Fibroblast of upper back skin (primary cell): Measurements from ENCODE around the gene HTR5A.

Experiments used
- DNase-seq: peaks from one replicate; pipeline ENCODE4 v3.0.0-alpha.2; 2013

HTR5A gene

GRCh38 chr7:155093596-155093995 is 23.5 kb downstream of the HTR5A start:
- DNase-seq, result no peak

DNA sequence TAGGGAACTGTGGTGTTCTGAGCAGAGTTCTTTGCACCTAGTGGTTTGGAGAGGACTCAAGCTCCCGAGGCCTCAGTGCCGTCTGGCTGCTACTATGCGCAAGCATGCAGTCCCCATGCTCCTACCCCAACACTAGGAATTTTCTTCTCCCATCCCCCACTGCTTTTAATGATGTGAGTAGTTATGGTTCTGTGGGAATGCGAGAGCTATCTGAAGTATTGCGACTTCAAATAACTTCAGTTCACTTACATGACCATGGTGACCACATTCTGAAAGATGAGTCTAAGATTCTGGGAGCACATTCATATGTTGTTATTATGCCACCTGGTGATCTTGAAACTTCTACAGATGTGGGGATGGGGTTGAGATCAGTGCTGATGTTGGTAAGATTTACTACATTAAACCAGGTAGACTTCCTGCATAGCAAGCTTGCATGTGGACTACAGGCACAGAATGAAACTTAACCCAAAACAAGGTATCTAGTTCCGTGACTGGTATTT is 24.6 kb downstream of the HTR5A start:
- no peak for DNase-seq

DNA sequence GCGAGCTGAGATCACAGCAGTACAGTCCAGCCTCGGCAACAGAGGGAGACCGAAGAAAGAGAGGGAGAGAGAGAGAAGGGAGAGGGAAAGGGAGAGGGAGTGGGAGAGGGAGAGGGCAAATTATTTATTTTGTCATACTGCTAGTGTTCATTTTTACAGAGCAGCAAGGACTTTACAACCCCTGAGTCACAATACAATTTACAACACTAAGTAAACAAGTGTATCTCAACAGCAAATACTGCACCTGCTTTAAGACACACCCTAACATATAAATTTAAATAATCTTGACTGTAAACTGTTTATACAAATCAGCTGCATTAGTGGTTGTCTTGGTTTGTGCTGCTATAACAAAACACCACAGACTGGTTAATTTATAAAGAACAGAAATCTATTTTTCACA is 27.2 kb downstream of the HTR5A start:
- DNase-seq, result no peak

- no peak for DNase-seq
Measured at GRCh38 chr7:155103839-155104238, 33.7 kb downstream of the HTR5A start.

DNA sequence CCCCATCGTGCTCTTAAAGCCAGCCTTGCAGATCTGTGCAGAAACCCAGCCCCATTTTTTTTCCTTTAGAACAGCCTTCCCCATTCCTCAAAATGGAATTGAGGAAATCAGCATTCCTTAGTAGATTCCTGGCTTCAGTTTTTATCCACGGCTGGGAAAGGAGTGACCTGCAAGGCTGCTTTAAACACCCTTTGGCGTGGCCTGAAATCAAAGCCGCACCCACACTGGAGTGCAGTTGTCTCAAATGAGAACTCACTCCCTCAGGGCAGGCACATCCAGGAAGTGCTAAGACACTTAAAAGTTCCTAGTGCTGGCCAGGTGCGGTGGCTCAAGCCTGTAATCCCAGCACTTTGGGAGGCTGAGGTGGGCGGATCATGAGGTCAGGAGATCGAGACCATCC is 34.8 kb downstream of the HTR5A start:
- no peak for DNase-seq

DNA sequence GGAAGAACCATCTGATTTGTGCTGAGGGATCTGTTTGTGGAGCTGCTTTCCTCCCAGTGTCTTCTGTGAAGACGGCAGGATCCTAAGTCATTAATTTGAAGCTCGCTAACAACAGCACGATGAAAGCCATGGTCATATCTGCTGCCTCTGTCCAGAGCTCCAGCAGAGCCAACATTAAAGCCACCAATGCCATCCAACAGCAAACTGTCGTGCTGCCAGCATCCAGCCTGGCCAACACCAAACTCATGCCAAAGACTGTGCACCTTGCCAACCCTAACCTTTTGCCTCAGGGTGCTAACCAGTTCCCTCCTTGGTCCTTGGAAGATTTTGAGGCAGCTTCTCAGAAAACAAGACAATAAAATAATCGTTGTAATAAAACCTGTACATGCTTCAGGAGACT is 36.2 kb downstream of the HTR5A start:
- no peak for DNase-seq

DNA sequence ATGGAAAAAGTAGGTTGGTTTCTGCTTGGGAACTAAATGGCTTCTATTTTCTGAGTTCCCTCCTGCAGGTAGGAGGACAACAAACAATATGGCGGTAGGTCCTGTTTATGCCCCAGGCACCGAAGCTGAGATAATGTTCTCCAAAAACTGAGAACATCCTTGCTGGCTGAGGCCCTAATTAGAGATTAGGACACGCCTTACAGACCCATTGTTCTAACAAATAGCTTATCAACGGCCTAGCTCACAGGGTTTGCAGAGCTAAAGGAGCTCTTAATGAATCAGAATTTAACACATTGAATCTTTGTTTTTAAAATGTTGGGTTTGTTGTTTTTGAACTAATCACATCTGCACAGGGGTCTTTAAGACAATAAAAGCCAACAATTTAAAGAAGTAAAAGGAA is 37.0 kb downstream of the HTR5A start:
- DNase-seq, result no peak

GRCh38 chr7:155108144-155108901 is 38.2 kb downstream of the HTR5A start:
- no peak for DNase-seq

- DNase-seq, result no peak
Measured at GRCh38 chr7:155109121-155109520, 39.0 kb downstream of the HTR5A start.

DNA sequence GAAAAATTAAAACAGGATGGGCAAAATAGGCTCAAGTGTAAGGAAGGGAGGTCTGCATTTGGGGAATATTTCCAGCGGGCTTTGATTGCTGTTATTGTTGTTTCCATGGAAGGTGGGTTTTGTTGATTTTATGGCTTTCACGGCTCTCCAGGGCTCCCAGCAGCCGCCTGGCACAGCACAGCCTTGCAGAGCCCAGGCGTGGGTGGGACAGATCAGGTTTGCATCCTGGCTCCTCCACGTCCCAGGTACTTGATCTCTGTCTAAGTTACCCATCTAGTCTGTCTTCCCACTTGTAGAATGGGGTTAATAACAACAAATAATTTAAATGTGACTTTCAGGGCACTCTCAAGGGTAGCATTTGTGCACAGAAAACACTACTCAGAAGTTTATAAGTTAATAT is 45.2 kb downstream of the HTR5A start:
- DNase-seq, result no peak

- DNase-seq, result peak; percentile 2
Measured at GRCh38 chr7:155119801-155120382, 49.8 kb downstream of the HTR5A start.

GRCh38 chr7:155120460-155120859 is 50.3 kb downstream of the HTR5A start:
- DNase-seq, result no peak

DNA sequence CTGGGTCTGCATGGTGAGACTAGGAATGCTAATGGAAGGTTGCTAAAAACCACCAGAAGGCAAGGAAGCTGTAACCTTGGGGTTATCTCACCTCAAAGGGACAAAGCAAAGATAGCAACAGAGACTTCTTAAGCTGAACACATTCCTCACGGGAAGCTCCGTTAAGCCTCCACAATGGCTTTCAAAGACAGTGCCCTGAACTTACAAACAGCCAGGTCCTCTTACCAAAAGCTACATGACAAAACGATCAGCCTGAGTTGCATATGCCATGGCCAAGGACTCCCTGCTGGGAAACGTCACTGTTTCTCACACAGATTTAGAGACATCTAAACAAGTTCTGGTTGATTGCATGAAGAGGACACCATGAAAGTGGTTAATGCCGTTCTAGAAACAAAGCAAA is 52.7 kb downstream of the HTR5A start:
- no peak for DNase-seq

DNA sequence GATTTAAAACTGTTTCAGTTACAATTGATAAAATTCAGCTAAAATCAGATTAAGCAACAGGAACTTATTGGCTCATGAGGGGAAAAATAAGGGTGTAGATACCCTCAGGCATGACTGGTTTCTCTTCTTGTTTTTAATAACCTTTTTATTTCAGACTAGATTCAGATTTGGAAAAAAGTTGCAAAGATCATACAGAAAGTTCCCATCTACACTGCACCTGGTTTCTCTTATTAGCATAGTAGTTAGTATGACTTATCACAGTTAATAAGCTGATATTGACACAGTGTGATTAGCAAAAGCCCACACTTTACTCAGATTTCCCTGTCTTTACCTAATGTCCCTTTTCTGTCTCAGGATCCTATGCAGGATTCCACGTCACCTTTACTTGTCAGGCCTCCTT is 53.3 kb downstream of the HTR5A start:
- no peak for DNase-seq

DNA sequence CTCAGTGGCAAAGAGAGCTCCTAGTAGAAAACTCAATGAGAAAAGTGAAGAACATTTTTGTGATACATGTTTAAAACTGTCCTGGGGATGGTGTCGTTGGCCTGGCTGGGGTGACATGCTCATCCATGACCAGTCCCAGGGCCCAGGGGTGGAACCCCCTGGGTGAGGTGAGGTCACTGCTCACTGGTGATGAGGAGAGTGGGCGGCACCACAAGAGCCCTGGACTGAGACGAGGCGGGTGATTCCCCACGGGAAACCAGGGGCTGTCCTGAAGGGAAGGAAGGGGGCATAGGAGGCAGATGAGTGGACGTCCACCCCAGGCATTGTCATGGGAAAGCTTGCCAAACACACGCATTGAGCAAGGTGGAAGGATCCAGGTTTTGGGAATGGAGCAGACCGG is 54.6 kb downstream of the HTR5A start:
- DNase-seq, result no peak

DNA sequence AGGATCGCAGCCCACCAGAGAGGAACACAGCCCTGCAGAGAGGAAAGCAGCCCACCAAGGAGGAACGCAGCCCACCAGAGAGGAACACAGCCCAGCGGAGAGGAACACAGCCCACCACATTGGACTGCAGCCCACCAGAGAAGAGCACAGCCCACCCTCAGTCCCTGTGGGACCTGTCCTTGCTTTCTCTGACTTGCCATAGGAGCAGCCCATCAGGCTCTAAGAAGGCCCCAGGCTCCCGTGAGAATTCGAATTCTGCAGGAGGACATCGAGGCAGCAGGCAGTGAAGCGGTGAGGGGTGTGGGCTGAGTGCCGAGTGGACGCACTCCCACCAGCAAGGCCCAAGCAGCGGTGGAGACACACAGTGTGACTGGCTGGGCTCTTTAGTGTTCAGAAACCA is 59.1 kb downstream of the HTR5A start:
- DNase-seq, result no peak

GRCh38 chr7:155129789-155130188 is 59.7 kb downstream of the HTR5A start:
- no peak for DNase-seq

- no peak for DNase-seq
Measured at GRCh38 chr7:155130493-155130892, 60.4 kb downstream of the HTR5A start.

DNA sequence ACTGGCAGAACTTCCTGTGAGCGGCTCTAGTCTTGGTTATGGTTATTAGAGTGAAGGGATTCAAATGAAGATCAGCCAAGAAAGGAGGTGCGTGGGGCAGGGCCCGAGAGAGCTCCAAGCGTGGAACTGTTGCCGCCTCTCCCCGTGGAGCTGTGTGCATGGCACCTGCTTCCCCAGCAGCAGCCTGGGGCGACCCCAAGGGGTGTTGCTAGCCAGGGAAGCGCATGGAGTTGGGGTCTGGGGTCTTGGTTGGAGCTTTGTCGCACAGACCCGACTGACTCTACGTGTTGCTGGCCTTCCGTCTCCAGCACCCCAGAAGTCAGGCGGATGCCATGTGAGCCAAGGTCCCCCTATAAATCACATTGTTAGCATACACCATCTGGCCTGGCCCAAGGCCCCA is 61.0 kb downstream of the HTR5A start:
- DNase-seq, result no peak

GRCh38 chr7:155132431-155132830 is 62.3 kb downstream of the HTR5A start:
- no peak for DNase-seq

DNA sequence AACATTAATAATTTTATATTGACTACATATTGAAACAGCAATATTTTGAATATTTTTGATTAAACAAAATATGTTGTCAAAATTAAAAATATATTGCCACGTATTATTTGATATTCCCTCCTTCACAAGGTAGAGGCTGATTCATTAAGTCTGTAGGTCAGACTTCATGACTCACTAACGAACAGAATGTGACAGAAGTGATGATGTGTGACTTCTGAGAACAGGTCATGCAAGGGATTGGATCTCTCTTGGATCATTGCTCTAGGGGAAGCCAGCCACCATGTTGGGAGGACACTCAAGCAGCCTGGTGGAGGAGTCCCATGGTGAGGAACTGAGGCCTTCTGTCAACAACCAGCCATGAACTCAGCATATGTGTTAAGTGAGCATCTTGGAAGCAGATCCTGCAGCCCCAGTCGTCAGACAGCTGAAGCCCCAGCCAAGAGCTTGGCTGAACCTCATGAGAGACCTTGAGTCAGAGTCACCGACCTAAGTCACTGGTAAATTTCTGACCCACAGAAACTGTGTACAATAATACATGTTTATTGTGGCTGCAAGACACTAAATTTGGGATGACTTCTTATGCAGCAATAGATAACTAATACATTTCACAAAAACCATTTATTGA is 66.6 kb downstream of the HTR5A start:
- no peak for DNase-seq
